Measurements from ENCODE around the gene FEN1. TPM values are rescaled to one million over a fixed set of nuclear protein-coding genes. Genes with fewer than 3 reads are reported as not detected.

The FEN1 gene
- polyA plus RNA-seq, 1 of the 3 experiments (the other 2 are of a cell fraction): 35.9 TPM

DNA sequence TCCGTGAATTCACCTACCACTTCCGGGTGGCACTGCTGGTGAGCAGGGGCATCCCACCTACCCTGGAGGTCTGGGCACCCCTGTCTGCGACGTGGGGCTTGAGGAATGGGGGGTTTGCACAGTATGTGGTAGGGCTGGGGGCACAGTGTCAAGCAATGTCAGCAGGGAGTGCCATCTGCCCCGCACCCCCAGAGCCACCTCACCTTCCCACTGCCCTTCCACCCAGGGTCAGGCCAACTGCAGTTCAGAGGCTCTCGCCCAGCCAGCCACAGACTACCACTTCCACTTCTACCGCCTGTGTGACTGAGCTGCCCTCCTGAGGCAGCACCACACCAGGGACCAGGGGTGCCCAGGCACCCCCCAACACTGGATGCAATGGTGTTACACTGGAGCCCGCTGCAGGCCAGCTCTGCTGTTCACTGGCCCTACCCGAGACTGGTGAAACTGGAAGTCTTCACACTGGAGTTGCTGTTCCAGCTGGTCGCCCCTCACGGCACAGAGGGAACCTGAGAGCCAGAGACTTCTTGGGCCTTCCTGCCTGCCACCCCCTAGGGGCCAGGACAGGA lies 6.8 kb upstream of the FEN1 start:
- peaks cover 5% of the 10 kb centered on the region for H3F3A ChIP-seq (replicated peaks; ENCODE audit: insufficient read depth)
- H3K4me1 ChIP-seq (ENCODE audit: control insufficient read depth in 1 of 2, insufficient read depth in 2 of 2, low read depth in 1 of 2, low read length in 1 of 2): peaks cover 0 to 30% of the 10 kb centered on the region in 2 experiments; a peak in 1 of 4 replicates
- ChIA-PET POLR2A (interaction anchor here (0.6 to 1.9 kb wide), 2 partner anchors 38 to 39 kb away, joined by 3 to 4 read pairs; no protein-coding TSS in a partner anchor), CTCF (interaction anchor here (1.3 to 12.0 kb wide), 5 partner anchors 10 to 113 kb away, joined by 3 to 285 read pairs (median 70); partner anchors contain the start of gene MYRF)
- no peak overlapping the region for H3K4me2 ChIP-seq
- 97% methylated on average over 6 of the region's 11 CpGs for WGBS (ENCODE audit: low lambda C conversion rate)
- no peak overlapping the region for H3K4me3 ChIP-seq (ENCODE audit: low read depth in 2 of 2, low read length in 1 of 2)
- H3K9ac ChIP-seq: no peak overlapping the region
- DNase-seq: no peak
- H3K9me3 ChIP-seq: no peaks in the 10 kb centered on the region
- H3K27me3 ChIP-seq (ENCODE audit: insufficient read depth): no peaks in the 10 kb centered on the region
- peaks cover 16% of the 10 kb centered on the region for H3K79me2 ChIP-seq (ENCODE audit: insufficient read depth)
- no peaks in the 10 kb centered on the region for H3K9me2 ChIP-seq
- TF ChIP-seq, protein P1, sequence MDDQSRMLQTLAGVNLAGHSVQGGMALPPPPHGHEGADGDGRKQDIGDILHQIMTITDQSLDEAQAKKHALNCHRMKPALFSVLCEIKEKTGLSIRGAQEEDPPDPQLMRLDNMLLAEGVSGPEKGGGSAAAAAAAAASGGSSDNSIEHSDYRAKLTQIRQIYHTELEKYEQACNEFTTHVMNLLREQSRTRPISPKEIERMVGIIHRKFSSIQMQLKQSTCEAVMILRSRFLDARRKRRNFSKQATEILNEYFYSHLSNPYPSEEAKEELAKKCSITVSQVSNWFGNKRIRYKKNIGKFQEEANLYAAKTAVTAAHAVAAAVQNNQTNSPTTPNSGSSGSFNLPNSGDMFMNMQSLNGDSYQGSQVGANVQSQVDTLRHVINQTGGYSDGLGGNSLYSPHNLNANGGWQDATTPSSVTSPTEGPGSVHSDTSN (IDR thresholded peaks at IDR 0.05): no peak
- TF ChIP-seq RFX5 (IDR thresholded peaks at IDR 0.05; ENCODE audit: low read length): no peak
- TF ChIP-seq, protein P2, sequence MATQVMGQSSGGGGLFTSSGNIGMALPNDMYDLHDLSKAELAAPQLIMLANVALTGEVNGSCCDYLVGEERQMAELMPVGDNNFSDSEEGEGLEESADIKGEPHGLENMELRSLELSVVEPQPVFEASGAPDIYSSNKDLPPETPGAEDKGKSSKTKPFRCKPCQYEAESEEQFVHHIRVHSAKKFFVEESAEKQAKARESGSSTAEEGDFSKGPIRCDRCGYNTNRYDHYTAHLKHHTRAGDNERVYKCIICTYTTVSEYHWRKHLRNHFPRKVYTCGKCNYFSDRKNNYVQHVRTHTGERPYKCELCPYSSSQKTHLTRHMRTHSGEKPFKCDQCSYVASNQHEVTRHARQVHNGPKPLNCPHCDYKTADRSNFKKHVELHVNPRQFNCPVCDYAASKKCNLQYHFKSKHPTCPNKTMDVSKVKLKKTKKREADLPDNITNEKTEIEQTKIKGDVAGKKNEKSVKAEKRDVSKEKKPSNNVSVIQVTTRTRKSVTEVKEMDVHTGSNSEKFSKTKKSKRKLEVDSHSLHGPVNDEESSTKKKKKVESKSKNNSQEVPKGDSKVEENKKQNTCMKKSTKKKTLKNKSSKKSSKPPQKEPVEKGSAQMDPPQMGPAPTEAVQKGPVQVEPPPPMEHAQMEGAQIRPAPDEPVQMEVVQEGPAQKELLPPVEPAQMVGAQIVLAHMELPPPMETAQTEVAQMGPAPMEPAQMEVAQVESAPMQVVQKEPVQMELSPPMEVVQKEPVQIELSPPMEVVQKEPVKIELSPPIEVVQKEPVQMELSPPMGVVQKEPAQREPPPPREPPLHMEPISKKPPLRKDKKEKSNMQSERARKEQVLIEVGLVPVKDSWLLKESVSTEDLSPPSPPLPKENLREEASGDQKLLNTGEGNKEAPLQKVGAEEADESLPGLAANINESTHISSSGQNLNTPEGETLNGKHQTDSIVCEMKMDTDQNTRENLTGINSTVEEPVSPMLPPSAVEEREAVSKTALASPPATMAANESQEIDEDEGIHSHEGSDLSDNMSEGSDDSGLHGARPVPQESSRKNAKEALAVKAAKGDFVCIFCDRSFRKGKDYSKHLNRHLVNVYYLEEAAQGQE (IDR thresholded peaks at IDR 0.05; ENCODE audit: low read depth, low read length): no peak
- TF ChIP-seq MXI1 (IDR thresholded peaks at IDR 0.05; ENCODE audit: low read depth, low read length): no peak
- TF ChIP-seq FOSL2 (IDR thresholded peaks at IDR 0.05; ENCODE audit: borderline replicate concordance, low read depth): no peak
- no peak for TF ChIP-seq ELF1 (IDR thresholded peaks at IDR 0.05)
- TF ChIP-seq, protein P3, sequence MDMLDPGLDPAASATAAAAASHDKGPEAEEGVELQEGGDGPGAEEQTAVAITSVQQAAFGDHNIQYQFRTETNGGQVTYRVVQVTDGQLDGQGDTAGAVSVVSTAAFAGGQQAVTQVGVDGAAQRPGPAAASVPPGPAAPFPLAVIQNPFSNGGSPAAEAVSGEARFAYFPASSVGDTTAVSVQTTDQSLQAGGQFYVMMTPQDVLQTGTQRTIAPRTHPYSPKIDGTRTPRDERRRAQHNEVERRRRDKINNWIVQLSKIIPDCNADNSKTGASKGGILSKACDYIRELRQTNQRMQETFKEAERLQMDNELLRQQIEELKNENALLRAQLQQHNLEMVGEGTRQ (IDR thresholded peaks at IDR 0.05; ENCODE audit: borderline replicate concordance, low read depth, low read length): no peak
- no peak for TF ChIP-seq TCF12 (IDR thresholded peaks at IDR 0.05)
- TF ChIP-seq, protein P4, sequence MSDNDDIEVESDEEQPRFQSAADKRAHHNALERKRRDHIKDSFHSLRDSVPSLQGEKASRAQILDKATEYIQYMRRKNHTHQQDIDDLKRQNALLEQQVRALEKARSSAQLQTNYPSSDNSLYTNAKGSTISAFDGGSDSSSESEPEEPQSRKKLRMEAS (IDR thresholded peaks at IDR 0.05; ENCODE audit: low read depth): no peak
- TF ChIP-seq, protein P5, sequence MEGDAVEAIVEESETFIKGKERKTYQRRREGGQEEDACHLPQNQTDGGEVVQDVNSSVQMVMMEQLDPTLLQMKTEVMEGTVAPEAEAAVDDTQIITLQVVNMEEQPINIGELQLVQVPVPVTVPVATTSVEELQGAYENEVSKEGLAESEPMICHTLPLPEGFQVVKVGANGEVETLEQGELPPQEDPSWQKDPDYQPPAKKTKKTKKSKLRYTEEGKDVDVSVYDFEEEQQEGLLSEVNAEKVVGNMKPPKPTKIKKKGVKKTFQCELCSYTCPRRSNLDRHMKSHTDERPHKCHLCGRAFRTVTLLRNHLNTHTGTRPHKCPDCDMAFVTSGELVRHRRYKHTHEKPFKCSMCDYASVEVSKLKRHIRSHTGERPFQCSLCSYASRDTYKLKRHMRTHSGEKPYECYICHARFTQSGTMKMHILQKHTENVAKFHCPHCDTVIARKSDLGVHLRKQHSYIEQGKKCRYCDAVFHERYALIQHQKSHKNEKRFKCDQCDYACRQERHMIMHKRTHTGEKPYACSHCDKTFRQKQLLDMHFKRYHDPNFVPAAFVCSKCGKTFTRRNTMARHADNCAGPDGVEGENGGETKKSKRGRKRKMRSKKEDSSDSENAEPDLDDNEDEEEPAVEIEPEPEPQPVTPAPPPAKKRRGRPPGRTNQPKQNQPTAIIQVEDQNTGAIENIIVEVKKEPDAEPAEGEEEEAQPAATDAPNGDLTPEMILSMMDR (IDR thresholded peaks at IDR 0.05): no peak
- TF ChIP-seq GATA2 (CRISPR knock-in tag; IDR thresholded peaks at IDR 0.05): no peak
- TF ChIP-seq FOXM1 (IDR thresholded peaks at IDR 0.05; ENCODE audit: low read depth): no peak
- TF ChIP-seq, protein P6, sequence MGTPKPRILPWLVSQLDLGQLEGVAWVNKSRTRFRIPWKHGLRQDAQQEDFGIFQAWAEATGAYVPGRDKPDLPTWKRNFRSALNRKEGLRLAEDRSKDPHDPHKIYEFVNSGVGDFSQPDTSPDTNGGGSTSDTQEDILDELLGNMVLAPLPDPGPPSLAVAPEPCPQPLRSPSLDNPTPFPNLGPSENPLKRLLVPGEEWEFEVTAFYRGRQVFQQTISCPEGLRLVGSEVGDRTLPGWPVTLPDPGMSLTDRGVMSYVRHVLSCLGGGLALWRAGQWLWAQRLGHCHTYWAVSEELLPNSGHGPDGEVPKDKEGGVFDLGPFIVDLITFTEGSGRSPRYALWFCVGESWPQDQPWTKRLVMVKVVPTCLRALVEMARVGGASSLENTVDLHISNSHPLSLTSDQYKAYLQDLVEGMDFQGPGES (IDR thresholded peaks at IDR 0.05; ENCODE audit: low read depth, low read length): no peak
- no peak for TF ChIP-seq JUND (IDR thresholded peaks at IDR 0.05)
- no peak for TF ChIP-seq POLR2AphosphoS5 (IDR thresholded peaks at IDR 0.05; ENCODE audit: low read depth, low read length)
- no peak for TF ChIP-seq GABPA (IDR thresholded peaks at IDR 0.05; ENCODE audit: low read depth)
- no peak for TF ChIP-seq CHD2 (IDR thresholded peaks at IDR 0.05; ENCODE audit: low read length, partially characterized antibody)
- TF ChIP-seq, protein P7, sequence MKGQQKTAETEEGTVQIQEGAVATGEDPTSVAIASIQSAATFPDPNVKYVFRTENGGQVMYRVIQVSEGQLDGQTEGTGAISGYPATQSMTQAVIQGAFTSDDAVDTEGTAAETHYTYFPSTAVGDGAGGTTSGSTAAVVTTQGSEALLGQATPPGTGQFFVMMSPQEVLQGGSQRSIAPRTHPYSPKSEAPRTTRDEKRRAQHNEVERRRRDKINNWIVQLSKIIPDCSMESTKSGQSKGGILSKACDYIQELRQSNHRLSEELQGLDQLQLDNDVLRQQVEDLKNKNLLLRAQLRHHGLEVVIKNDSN (IDR thresholded peaks at IDR 0.05; ENCODE audit: borderline replicate concordance, low read depth): no peak
- no peak for TF ChIP-seq RXRA (IDR thresholded peaks at IDR 0.05; ENCODE audit: borderline replicate concordance, low read depth)
- H3K36me3 ChIP-seq (replicated peaks in 1 of 2; ENCODE audit: control insufficient read depth in 1 of 2, insufficient read depth in 2 of 2, low read length in 1 of 2): peaks cover 13 to 63% of the 10 kb centered on the region in 2 experiments
- H4K20me1 ChIP-seq (ENCODE audit: insufficient read depth): no peaks in the 10 kb centered on the region
- H2AFZ ChIP-seq (ENCODE audit: low read depth): no peak overlapping the region
- no peak overlapping the region for H3K27ac ChIP-seq (ENCODE audit: low read depth in 2 of 2, low read length in 1 of 2)
